ENCODE measurements around the gene PAK3. TPM values are rescaled to one million over a fixed set of nuclear protein-coding genes. Genes with fewer than 3 reads are reported as not detected.

Gene PAK3
- total RNA-seq, 1 experiment from 2014 or later: not detected

DNA sequence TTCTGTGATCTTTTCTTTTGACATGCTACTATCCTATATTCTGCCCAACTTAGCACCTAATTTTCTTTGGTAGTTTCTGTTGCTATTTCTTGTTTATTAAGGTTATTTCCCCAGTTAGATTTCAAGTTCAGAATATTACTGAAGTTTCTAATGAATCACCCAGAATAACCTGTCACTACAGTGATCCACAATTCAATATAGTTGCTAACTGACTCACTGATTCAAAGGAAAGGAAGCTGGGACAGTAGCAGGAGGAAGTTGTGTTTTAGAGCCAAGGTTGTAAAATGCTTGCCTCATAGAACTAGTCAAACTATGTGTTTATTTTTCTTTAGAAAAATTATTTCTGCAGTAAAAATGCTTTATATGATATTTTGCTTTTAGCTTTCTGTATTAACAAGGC lies 37.4 kb downstream of the PAK3 start (continued):
- no peak for TF ChIP-seq CBX3 (IDR thresholded peaks at IDR 0.05; ENCODE audit: low read depth)
- TF ChIP-seq SRF (IDR thresholded peaks at IDR 0.05; ENCODE audit: low read depth): no peak

DNA sequence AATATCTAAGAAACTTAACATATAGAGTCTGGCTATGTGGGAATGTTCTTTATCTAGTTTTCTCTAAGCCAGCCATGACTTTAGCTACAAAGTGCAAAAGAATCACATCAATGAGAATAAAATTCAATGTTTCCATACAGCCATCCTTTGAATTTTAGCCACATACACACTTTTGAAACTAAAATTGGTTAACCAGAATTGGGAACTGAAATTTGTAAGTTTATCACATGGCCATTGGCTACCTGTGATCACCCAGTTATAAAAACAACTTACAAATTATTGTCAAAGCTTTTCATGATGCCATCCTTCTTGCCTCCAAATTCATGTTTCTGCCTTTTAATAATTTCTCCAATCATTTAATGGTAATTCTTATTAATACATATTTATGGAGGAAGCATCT lies 49.9 kb downstream of the PAK3 start:
- POLR2A ChIA-PET: no interaction called here
- H3K27ac ChIP-seq (ENCODE audit: low read depth, low read length): no peak overlapping the region

More for the DNA sequence above, 49.9 kb downstream of the PAK3 start:
- H3K9me3 ChIP-seq (ENCODE audit: control insufficient read depth in 1 of 2, insufficient read depth in 1 of 2, low read depth in 1 of 2, low read length in 2 of 2): no peaks in the 10 kb centered on the region
- H3K4me1 ChIP-seq (ENCODE audit: control insufficient read depth in 1 of 2, insufficient read depth in 2 of 2, low read length in 2 of 2): no peaks in the 10 kb centered on the region
- no peak for ATAC-seq
- RAD21 ChIA-PET (ENCODE audit: low non-redundant PET in 1 of 2, low total read pairs in 2 of 2, uncharacterized antibody in 2 of 2, unreplicated experiment in 2 of 2): no interaction called here
- no peaks in the 10 kb centered on the region for H3K79me2 ChIP-seq (ENCODE audit: insufficient read depth, low read length)
- H3K4me2 ChIP-seq (ENCODE audit: low read length): no peak overlapping the region
- no peaks in the 10 kb centered on the region for H3K9me2 ChIP-seq (ENCODE audit: insufficient read depth)
- CTCF ChIA-PET: no interaction called here
- H4K20me1 ChIP-seq (ENCODE audit: insufficient read depth): no peaks in the 10 kb centered on the region
- 0 out of 2 replicates have a peak, but pooled peaks cover 6% of the 10 kb centered on the region for H3K27me3 ChIP-seq (ENCODE audit: insufficient read depth, low read length)
- no TSS peak for BruUV-seq (replicated peaks)
- TF ChIP-seq ELF1 (IDR thresholded peaks at IDR 0.05; ENCODE audit: borderline replicate concordance, low read depth) (no peak), POLR2AphosphoS5 (IDR thresholded peaks at IDR 0.05; ENCODE audit: low read depth, low read length) (no peak), EGR1 (IDR thresholded peaks at IDR 0.05; ENCODE audit: low read depth) (no peak), ZNF274 (IDR thresholded peaks at IDR 0.05; ENCODE audit: low read depth, low read length) (no peak), YY1 (IDR thresholded peaks at IDR 0.05; ENCODE audit: extremely low read depth, insufficient replicate concordance, low read depth, low read length) (no peak), SP1 (IDR thresholded peaks at IDR 0.05; ENCODE audit: low read depth) (no peak)
- TF ChIP-seq, protein P1, sequence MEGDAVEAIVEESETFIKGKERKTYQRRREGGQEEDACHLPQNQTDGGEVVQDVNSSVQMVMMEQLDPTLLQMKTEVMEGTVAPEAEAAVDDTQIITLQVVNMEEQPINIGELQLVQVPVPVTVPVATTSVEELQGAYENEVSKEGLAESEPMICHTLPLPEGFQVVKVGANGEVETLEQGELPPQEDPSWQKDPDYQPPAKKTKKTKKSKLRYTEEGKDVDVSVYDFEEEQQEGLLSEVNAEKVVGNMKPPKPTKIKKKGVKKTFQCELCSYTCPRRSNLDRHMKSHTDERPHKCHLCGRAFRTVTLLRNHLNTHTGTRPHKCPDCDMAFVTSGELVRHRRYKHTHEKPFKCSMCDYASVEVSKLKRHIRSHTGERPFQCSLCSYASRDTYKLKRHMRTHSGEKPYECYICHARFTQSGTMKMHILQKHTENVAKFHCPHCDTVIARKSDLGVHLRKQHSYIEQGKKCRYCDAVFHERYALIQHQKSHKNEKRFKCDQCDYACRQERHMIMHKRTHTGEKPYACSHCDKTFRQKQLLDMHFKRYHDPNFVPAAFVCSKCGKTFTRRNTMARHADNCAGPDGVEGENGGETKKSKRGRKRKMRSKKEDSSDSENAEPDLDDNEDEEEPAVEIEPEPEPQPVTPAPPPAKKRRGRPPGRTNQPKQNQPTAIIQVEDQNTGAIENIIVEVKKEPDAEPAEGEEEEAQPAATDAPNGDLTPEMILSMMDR (IDR thresholded peaks at IDR 0.05 in 2 of 3, conservative IDR thresholded peaks at IDR 0.05 in 1 of 3; ENCODE audit: borderline replicate concordance in 1 of 3, insufficient read depth in 1 of 3, low read depth in 2 of 3, low read length in 2 of 3): no peak
- DNase-seq (ENCODE audit: low read depth, low spot score): no peak
- no peak overlapping the region for H2AFZ ChIP-seq (ENCODE audit: low read depth, low read length, poor library complexity, severe bottlenecking)
- H3K4me3 ChIP-seq (replicated peaks in 1 of 2; ENCODE audit: low read depth in 1 of 2, low read length in 2 of 2): no peak overlapping the region
- no peaks in the 10 kb centered on the region for H3K36me3 ChIP-seq (ENCODE audit: control insufficient read depth in 1 of 2, insufficient read depth in 2 of 2, low read length in 2 of 2)
- H3K9ac ChIP-seq (ENCODE audit: low read length): no peak overlapping the region
- intact Hi-C loops (cut with micrococcal nuclease): no loop called here
